Neural progenitor cell (in vitro differentiated cells): Measurements from ENCODE around the gene PTPRH. TPM values are rescaled to one million over a fixed set of nuclear protein-coding genes. Genes with fewer than 3 reads are reported as not detected.

ENCODE experiments used
- DNase-seq: peaks from one replicate; pipeline ENCODE4 v3.0.0-alpha.2; 2016; ENCODE audit warnings: low spot score
- H2AFZ ChIP-seq: fragments of 200-600 bp; sonication (generic); replicated peaks from 2 replicates; pipeline ENCODE4 v1.6.1; 2016; ENCODE audit warnings: antibody characterized with exemption
- H3F3A ChIP-seq: fragments of 200-600 bp; sonication (generic); 2 replicates; pipeline ENCODE4 v1.6.1; 2016; ENCODE audit warnings: antibody characterized with exemption, low read depth
- H3K27ac ChIP-seq: fragments of 200-600 bp; sonication (generic); 2 replicates; pipeline ENCODE4 v1.5.1; 2016; ENCODE audit warnings: mild to moderate bottlenecking
- H3K27me3 ChIP-seq: fragments of 200-600 bp; sonication (generic); 2 replicates; pipeline ENCODE4 v1.6.1; 2016; ENCODE audit warnings: mild to moderate bottlenecking, moderate library complexity
- H3K36me3 ChIP-seq: fragments of 200-600 bp; sonication (generic); 2 replicates; pipeline ENCODE4 v1.5.1; 2016
- H3K4me1 ChIP-seq: fragments of 200-600 bp; sonication (generic); 2 replicates; pipeline ENCODE4 v1.6.1; 2016; ENCODE audit warnings: mixed run types
- H3K4me2 ChIP-seq: fragments of 200-600 bp; sonication (generic); 2 replicates; pipeline ENCODE4 v1.6.1; 2016
- H3K4me3 ChIP-seq: fragments of 200-600 bp; sonication (generic); 2 replicates; pipeline ENCODE4 v1.5.1; 2016
- H3K79me2 ChIP-seq: fragments of 200-600 bp; sonication (generic); 2 replicates; pipeline ENCODE4 v1.6.1; 2016; ENCODE audit warnings: low read depth
- H3K9ac ChIP-seq: fragments of 200-600 bp; sonication (generic); 2 replicates; pipeline ENCODE4 v1.6.1; 2016
- H3K9me3 ChIP-seq: fragments of 200-600 bp; sonication (generic); 2 replicates; pipeline ENCODE4 v1.5.1; 2016; ENCODE audit warnings: low read depth
- H4K20me1 ChIP-seq: fragments of 200-600 bp; sonication (generic); 2 replicates; pipeline ENCODE4 v1.6.1; 2016; ENCODE audit warnings: low read depth
- H3K27ac Mint-ChIP-seq: 3 replicates; pipeline ENCODE4 v1.8.0; 2021; ENCODE audit warnings: mixed read lengths
- H3K27me3 Mint-ChIP-seq: 2 replicates; pipeline ENCODE4 v1.8.0; 2022; ENCODE audit warnings: low read depth, mild to moderate bottlenecking, inconsistent platforms, moderate library complexity, mixed read lengths; ENCODE audit not compliant: insufficient read depth
- H3K36me3 Mint-ChIP-seq: 3 replicates; pipeline ENCODE4 v1.8.0; 2021; ENCODE audit warnings: mixed read lengths
- H3K4me1 Mint-ChIP-seq: 3 replicates; pipeline ENCODE4 v1.8.0; 2021; ENCODE audit warnings: mixed read lengths
- H3K4me3 Mint-ChIP-seq: 3 replicates; pipeline ENCODE4 v1.8.0; 2021; ENCODE audit warnings: mild to moderate bottlenecking, moderate library complexity, mixed read lengths
- H3K9me3 Mint-ChIP-seq: 3 replicates; pipeline ENCODE4 v1.8.0; 2020; ENCODE audit warnings: mixed read lengths
- CTCF ChIP-seq: fragments of 200-600 bp; sonication (generic); IDR thresholded peaks from 2 replicates; pipeline ENCODE4 v1.5.1; 2017; ENCODE audit warnings: antibody characterized with exemption, mild to moderate bottlenecking
- EZH2 ChIP-seq: fragments of 200-600 bp; sonication (generic); IDR thresholded peaks from 2 replicates; pipeline ENCODE4 v1.6.1; 2017; ENCODE audit warnings: antibody characterized with exemption, mild to moderate bottlenecking, moderate library complexity
- EZH2phosphoT487 ChIP-seq: fragments of 200-600 bp; sonication (generic); IDR thresholded peaks from 2 replicates; pipeline ENCODE4 v1.6.1; 2017; ENCODE audit warnings: antibody characterized with exemption
- total RNA-seq: library from RNA; depleted of rRNA; stranded (reverse); fragments of >200 nt; gene quantifications from 2 replicates; pipeline ENCODE4 v1.2.3, GENCODE V29; 2015; ENCODE audit warnings: low replicate concordance

PTPRH gene
- total RNA-seq, 1 donor from 2014 or later: not detected

- H3K4me1 Mint-ChIP-seq: peaks cover 22% of the 10 kb centered on the region
- TF ChIP-seq EZH2 (no peak), CTCF (no peak), EZH2phosphoT487 (no peak)
- no peaks in the 10 kb centered on the region for H3K9me3 Mint-ChIP-seq
- Histone ChIP-seq H2AFZ (no peak overlapping the region), H3K9me3 (no peaks in the 10 kb centered on the region), H4K20me1 (no peaks in the 10 kb centered on the region), H3K27me3 (no peaks in the 10 kb centered on the region), H3K27ac (no peak overlapping the region), H3K4me3 (peak overlapping the region; percentile 57), H3K4me1 (peaks cover 23% of the 10 kb centered on the region), H3F3A (peaks cover 44% of the 10 kb centered on the region), H3K9ac (no peak overlapping the region), H3K4me2 (peak overlapping the region; percentile 71), H3K36me3 (no peaks in the 10 kb centered on the region), H3K79me2 (no peaks in the 10 kb centered on the region)
- H3K27ac Mint-ChIP-seq: no peak overlapping the region
- no peak for DNase-seq
- H3K27me3 Mint-ChIP-seq: peaks cover 46% of the 10 kb centered on the region
- H3K36me3 Mint-ChIP-seq: no peaks in the 10 kb centered on the region
- peak overlapping the region; percentile 42 for H3K4me3 Mint-ChIP-seq
These were observed 64.1 kb downstream of the PTPRH start for GRCh38 chr19:55145232-55145631.

GRCh38 chr19:55141696-55142095 lies 67.6 kb downstream of the PTPRH start:
- Histone ChIP-seq H3K4me1 (no peaks in the 10 kb centered on the region), H3K9me3 (no peaks in the 10 kb centered on the region), H4K20me1 (no peaks in the 10 kb centered on the region), H3K79me2 (no peaks in the 10 kb centered on the region), H3K27ac (no peak overlapping the region), H3F3A (peaks cover 10% of the 10 kb centered on the region), H3K36me3 (no peaks in the 10 kb centered on the region), H3K4me3 (no peak overlapping the region), H2AFZ (no peak overlapping the region), H3K9ac (no peak overlapping the region), H3K27me3 (no peaks in the 10 kb centered on the region), H3K4me2 (peak overlapping the region; percentile 7)
- Mint-ChIP-seq H3K27me3 (peaks cover 20% of the 10 kb centered on the region), H3K4me3 (no peak overlapping the region), H3K9me3 (no peaks in the 10 kb centered on the region), H3K36me3 (no peaks in the 10 kb centered on the region), H3K27ac (no peak overlapping the region), H3K4me1 (peaks cover 9% of the 10 kb centered on the region)
- peak; percentile 54 for DNase-seq
- TF ChIP-seq CTCF: no peak
- TF ChIP-seq EZH2phosphoT487: no peak
- TF ChIP-seq EZH2: no peak

- Histone ChIP-seq H2AFZ (no peak overlapping the region), H3K79me2 (no peaks in the 10 kb centered on the region), H3K4me3 (no peak overlapping the region), H3K4me1 (no peaks in the 10 kb centered on the region), H3K27me3 (no peaks in the 10 kb centered on the region), H3K4me2 (no peak overlapping the region), H3K9ac (no peak overlapping the region), H3K36me3 (no peaks in the 10 kb centered on the region), H3K9me3 (no peaks in the 10 kb centered on the region), H3K27ac (no peak overlapping the region), H4K20me1 (no peaks in the 10 kb centered on the region), H3F3A (peaks cover 19% of the 10 kb centered on the region)
- Mint-ChIP-seq H3K36me3 (no peaks in the 10 kb centered on the region), H3K27ac (peak overlapping the region; percentile 78), H3K4me1 (peaks cover 26% of the 10 kb centered on the region), H3K4me3 (no peak overlapping the region), H3K27me3 (no peaks in the 10 kb centered on the region), H3K9me3 (no peaks in the 10 kb centered on the region)
- no peak for DNase-seq
- TF ChIP-seq EZH2 (no peak), EZH2phosphoT487 (no peak), CTCF (no peak)
These were observed 71.4 kb downstream of the PTPRH start for GRCh38 chr19:55137915-55138314.
